Cardiac muscle cell (in vitro differentiated cells and primary cell): ENCODE results near the gene FYB1. TPM values are rescaled to one million over a fixed set of nuclear protein-coding genes. Genes with fewer than 3 reads are reported as not detected.
A peak's percentile ranks its signal among the peaks of the same experiment; 100 is the strongest.

Experiments
- DNase-seq, 2 donors: peaks; one replicate each; pipeline versions ENCODE4 v3.0.0 to v3.0.0-alpha.2; 2010 to 2017; ENCODE audit warnings: low read depth in 1 of 2, low spot score in 1 of 2
- H3K27ac ChIP-seq: fragments of 200-600 bp; sonication (generic); 2 replicates; pipeline ENCODE4 v1.5.1; 2016
- H3K27me3 ChIP-seq: fragments of 200-600 bp; sonication (generic); 2 replicates; pipeline ENCODE4 v1.6.0; 2016; ENCODE audit warnings: control low read depth
- H3K36me3 ChIP-seq: fragments of 200-600 bp; sonication (generic); 2 replicates; pipeline ENCODE4 v1.5.1; 2016; ENCODE audit warnings: control low read depth
- H3K4me1 ChIP-seq: fragments of 200-600 bp; sonication (generic); 2 replicates; pipeline ENCODE4 v1.8.1; 2017; ENCODE audit warnings: low read depth, mild to moderate bottlenecking, mixed run types
- H3K4me3 ChIP-seq: fragments of 200-600 bp; sonication (generic); 2 replicates; pipeline ENCODE4 v1.5.1; 2016; ENCODE audit warnings: mild to moderate bottlenecking
- H3K9me3 ChIP-seq: fragments of 200-600 bp; sonication (generic); 2 replicates; pipeline ENCODE4 v1.5.1; 2017; ENCODE audit warnings: low read depth, mild to moderate bottlenecking, control low read depth
- CTCF ChIP-seq: IDR thresholded peaks from 2 replicates; pipeline ENCODE4 v1.5.1; 2012; ENCODE audit warnings: low read depth, mild to moderate bottlenecking, low read length
- polyA plus RNA-seq: library from polyadenylated mRNA; unstranded; fragments of >200 nt; fragmentation: Nextera tagmentation; extraction: Ambion mirVana; gene quantifications from 2 replicates; pipeline ENCODE4 v1.2.1, GENCODE V29; 2016
- total RNA-seq: library from RNA; depleted of rRNA; stranded (reverse); fragments of >200 nt; gene quantifications from 2 replicates; pipeline ENCODE4 v1.2.3, GENCODE V29; 2016

Gene FYB1
- total and polyA plus RNA-seq, 2 experiments from 2014 or later: not detected

- peak overlapping the region; percentile 100 for H3K27ac ChIP-seq
- TF ChIP-seq CTCF: no peak
- H3K27me3 ChIP-seq: no peaks in the 10 kb centered on the region
- no peak for DNase-seq
- H3K4me1 ChIP-seq: peaks cover 10% of the 10 kb centered on the region
- no peaks in the 10 kb centered on the region for H3K36me3 ChIP-seq
- no peaks in the 10 kb centered on the region for H3K9me3 ChIP-seq
- peak overlapping the region; percentile 91 for H3K4me3 ChIP-seq
Measured at GRCh38 chr5:39073767-39074016, 145.7 kb downstream of the FYB1 start.

GRCh38 chr5:39072925-39073766 lies 146.2 kb downstream of the FYB1 start:
- no peaks in the 10 kb centered on the region for H3K27me3 ChIP-seq
- peak overlapping the region; percentile 91 for H3K4me3 ChIP-seq
- TF ChIP-seq CTCF: no peak
- DNase-seq: peak; percentile 42 to 50
- peak overlapping the region; percentile 100 for H3K27ac ChIP-seq
- H3K9me3 ChIP-seq: no peaks in the 10 kb centered on the region
- peaks cover 10% of the 10 kb centered on the region for H3K4me1 ChIP-seq
- H3K36me3 ChIP-seq: no peaks in the 10 kb centered on the region

GRCh38 chr5:39068099-39068498 lies 151.3 kb downstream of the FYB1 start:
- no peak for DNase-seq
- Histone ChIP-seq H3K27me3 (no peaks in the 10 kb centered on the region), H3K4me1 (peaks cover 6% of the 10 kb centered on the region), H3K27ac (no peak overlapping the region), H3K36me3 (no peaks in the 10 kb centered on the region), H3K9me3 (no peaks in the 10 kb centered on the region), H3K4me3 (no peak overlapping the region)
- TF ChIP-seq CTCF: no peak

GRCh38 chr5:39064450-39064849 lies 154.9 kb downstream of the FYB1 start:
- no peak overlapping the region for H3K4me3 ChIP-seq
- H3K36me3 ChIP-seq: no peaks in the 10 kb centered on the region
- H3K27ac ChIP-seq: no peak overlapping the region
- H3K4me1 ChIP-seq: no peaks in the 10 kb centered on the region
- no peak for DNase-seq
- no peak for TF ChIP-seq CTCF
- no peaks in the 10 kb centered on the region for H3K27me3 ChIP-seq
- H3K9me3 ChIP-seq: no peaks in the 10 kb centered on the region

GRCh38 chr5:39063037-39063436 lies 156.3 kb downstream of the FYB1 start:
- TF ChIP-seq CTCF: no peak
- Histone ChIP-seq H3K27ac (no peak overlapping the region), H3K4me1 (no peaks in the 10 kb centered on the region), H3K36me3 (no peaks in the 10 kb centered on the region), H3K9me3 (no peaks in the 10 kb centered on the region), H3K27me3 (no peaks in the 10 kb centered on the region), H3K4me3 (no peak overlapping the region)
- DNase-seq: no peak
